GM21423 (cell line): ENCODE data around the gene SERPINI2.

ENCODE experiments used
- ATAC-seq: cut with Tn5 transposase; IDR thresholded peaks from one replicate; pipeline ENCODE4 v1.9.1; 2021; ENCODE audit warnings: mild to moderate bottlenecking, moderate library complexity; ENCODE audit not compliant: unreplicated experiment

SERPINI2 gene

DNA sequence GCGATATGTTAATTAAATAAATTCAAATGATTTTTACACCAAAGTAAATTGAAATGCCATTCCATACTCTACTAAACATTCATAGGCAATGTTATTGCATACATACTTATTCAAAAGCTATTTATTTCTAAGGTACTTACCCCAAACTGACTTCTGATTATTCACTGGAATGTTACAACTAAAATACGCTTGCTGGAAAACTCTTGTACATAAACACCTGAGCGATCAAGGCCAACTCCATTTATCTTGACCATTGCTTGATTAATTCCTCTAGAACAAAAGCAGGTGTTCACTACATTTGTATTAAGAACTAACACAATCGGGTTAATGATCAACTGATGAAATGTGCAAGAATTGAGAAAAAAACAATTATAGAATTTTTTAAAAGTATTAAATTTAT, at the start of gene SERPINI2:
TSS of gene SERPINI2 (minus strand) at position 180 of the 400 bp plus-strand sequence. CDS start 2,208 bp downstream, outside the sequence.
- no peak for ATAC-seq

GRCh38 chr3:167521006-167521355, 47.1 kb upstream of the SERPINI2 start:
- no peak for ATAC-seq

DNA sequence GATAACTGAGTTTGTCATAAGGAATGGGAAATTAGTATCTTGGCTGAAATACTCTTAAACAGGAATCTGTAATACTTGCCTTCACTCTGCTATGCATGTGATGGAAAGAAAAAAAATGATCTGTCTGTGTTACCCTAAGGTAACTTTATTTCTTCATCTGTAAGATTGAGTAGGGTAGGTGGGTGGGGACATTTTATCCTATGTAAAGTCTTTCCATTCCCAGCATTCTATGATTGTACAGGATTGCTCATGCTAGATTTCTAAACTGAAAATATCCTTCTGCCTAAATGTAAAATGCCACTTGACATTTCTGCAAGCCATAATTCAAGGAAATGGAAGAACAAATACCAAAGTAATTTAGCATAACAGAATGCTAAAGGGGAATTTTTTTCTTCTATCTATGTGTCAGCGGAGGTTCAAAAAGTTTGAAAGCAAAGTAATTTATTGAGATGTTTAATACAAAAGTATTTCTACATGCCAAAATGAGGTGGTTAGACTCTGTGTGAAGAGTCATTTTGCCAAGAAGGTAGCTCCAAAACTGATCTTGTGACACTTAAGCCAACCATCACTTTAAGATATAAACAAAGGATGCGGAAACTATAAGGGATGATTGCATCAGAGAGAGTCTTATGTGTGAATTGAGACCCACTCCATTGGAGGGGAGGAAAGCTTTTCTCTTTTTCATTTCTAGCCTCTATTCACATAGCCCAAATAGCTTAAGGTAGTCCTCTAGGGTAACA, 46.6 kb upstream of the SERPINI2 start:
- ATAC-seq, result no peak

DNA sequence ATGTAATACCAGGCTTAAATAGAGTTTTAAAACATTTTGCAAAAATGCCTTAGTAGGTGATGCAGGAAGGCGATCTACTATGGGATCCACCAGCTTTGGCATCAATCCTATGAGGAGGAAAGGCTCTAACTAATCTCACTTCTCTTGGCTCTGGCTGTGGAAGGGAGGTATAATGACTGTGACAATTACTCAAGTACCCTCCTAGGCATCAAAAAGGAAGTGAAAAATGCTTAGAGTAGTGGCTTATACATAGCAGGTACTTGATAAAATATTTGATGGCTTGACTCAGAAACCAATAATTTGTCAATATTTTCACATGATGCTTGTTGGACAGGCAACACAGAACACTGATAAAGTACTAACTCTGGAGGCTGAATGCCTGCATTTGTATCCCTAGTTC, 34.1 kb upstream of the SERPINI2 start:
- ATAC-seq, result no peak

- no peak for ATAC-seq
These were observed 28.6 kb upstream of the SERPINI2 start for GRCh38 chr3:167502401-167502800.

- ATAC-seq, result no peak
These were observed 28.1 kb upstream of the SERPINI2 start for GRCh38 chr3:167501941-167502340.

DNA sequence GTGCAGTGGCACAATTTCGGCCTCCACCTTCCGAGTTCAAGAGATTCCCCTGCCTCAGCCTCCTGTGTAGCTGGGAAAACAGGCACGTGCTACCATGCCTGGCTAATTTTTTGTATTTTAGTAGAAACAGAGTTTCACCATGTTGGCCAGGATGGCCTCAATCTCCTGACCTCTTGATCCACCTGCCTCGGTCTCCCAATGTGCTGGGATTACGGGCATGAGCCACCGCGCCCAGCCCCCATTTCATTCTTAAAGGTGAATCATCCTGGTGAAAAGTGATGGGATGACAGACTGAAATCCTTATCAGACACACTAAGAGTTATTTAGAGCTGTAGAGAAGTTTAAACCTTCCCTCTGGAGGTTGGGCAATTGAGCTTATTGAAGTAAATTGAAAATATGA, 24.1 kb upstream of the SERPINI2 start:
- ATAC-seq, result no peak

DNA sequence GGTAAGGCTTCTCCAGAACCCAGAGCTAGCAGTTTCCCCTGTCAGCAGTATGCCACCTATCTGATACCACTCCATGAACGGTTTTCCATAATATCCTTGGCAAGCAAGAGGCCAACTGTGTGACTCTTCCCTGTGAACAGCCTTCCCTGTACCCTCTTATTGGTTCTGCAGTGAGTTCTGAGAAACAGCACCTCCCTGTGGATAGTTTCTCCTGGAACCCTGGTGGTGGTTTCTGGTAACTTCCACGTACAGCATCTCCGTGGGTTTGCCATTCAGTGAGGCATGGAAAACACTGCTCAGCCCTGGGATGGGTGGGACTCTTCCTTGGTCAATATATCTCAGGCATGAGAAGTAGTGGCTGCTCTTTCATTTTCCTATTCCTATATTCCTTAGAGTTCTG, 19.4 kb upstream of the SERPINI2 start:
- ATAC-seq, result no peak

DNA sequence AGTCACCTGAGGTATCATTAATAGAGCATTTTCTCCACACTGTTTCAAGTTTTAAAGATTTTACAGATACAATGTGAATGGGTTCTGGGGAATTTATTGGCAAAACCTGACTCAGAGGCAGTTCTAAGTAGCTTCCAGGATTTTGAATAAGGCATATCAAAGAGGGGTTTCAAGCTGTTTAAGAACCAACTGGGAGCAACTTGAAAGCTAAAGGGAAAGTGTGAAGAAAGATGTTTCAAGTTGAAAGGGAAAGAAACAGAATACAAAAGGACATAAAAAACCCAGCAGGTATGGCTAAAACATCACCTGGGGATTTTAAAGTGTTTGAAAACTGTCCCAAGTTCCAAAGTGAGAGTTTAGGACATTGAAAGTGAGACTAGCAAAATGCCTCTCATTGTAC, 17.8 kb upstream of the SERPINI2 start:
- ATAC-seq, result no peak

DNA sequence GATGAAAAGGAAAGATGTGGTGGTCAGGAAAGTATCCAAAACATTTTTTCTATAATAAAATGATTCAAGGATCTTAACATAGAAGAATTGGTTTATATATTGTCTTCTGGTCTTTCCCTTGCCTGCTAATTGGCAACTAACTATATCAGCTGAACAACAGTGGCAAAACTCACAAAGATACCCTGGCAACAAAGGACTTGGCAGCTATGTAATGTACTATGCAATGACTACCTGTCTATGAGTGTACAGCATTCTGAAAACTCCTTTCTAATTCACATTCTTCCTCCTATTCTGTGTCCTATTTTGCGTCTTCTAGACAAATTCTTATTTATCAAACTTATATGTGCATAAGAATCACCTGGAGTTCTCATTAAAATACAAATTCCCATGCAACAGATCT, 15.7 kb upstream of the SERPINI2 start:
- ATAC-seq, result no peak

GRCh38 chr3:167487556-167487955, 13.7 kb upstream of the SERPINI2 start:
- ATAC-seq, result no peak

DNA sequence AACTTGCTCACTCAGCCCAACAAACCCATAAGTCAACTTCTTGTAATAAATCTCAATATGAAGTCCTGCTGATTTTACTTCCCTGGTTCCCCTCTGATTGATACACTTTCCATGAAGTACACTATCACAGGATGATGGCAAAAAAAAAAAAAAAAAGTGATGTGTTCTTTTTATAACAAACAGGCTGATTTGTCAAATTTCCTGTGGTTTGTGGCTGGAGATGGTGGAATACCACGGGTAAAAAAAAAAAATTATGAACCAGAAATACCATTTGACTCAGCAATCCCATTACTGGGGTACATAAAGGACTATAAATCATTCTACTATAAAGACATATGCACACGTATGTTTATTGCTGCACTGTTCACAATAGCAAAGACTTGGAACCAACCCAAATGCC, 10.7 kb upstream of the SERPINI2 start:
- no peak for ATAC-seq

DNA sequence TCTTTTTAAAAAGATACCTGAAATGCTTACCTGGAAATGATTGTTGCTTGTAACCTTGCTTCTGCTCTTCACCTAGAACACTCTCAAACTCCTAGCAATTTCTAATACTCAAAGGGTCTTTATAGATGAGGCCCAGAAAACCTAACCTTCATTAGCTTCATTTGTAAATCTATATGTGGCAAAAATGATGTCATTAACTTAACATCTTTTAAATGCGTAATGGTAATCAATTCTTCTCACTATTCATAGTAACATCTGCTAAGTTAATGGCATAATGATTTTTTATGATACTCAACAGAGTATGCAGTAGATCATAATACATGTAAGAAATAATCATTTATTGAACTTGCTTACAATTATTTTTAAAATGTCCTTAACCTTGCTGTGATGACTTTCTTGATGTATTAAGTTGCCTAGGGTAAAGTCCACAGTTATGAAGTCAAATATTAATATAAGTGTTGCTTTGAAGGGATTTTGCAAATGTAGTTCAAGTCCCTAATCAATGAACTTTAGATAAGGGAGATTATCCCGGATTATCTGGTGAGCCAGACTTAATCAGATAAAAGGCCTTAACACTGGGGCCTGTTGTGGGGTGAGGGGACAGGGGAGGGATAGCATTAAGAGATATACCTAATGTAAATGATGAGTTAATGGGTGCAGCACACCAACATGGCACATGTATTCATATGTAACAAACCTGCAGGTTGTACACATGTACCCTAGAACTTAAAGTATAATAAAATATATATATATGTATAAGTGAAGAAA, 10.1 kb upstream of the SERPINI2 start:
- no peak for ATAC-seq

DNA sequence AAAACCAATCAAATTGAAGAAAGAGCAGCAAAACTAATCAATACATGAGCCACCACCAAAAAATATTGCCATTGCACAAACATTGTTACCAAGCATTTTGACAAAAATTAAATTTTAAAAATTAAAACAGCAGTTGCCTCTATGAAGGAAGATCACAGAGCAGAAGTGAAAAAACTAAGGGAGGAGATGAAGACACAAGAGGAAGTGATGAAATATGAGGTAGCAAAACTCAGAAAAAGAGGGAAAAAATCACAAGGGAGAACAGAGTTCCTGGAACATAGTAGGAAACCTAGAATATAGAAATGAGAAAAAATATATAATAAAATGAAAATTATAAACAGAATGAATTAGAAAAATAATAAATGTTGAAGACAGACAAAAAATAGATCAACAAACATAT, 7.3 kb upstream of the SERPINI2 start:
- no peak for ATAC-seq

DNA sequence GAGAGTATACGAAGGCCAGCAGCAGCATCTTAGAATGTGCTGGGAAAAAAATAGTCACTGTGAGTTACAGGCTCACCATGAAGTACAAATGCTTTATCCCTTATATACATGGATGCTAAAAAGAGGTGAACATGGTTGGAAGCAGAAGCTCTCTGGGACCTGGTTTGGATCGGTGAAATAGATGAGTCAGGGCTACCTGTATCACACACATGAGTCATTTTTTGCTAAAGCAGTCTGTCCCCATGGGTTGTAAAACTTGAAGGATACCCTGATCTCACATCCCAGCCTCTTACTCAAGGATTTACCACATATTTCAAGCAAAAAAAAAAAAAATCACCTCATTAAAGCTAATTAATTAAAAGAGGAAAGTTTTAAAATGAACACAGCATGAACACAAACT, 6.9 kb upstream of the SERPINI2 start:
- no peak for ATAC-seq

DNA sequence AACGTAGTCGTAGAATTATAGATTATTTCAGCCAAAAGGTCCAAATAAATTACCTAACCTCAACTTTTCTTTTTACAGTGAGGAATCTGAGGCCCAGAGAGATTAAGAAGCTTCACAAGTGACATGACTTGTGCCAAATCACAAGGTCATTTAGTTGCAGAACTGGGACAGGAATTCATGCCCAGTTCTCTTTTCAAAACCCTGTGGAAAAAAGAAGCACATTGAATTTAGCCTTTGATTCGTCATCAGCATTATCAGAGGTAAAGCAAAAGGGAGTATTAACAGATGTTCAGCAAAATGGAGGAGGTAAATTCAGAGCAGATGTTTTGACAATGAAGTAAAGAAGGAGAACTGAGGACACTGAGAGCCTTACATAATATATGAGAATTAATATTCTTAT, 4.5 kb downstream of the SERPINI2 start:
- no peak for ATAC-seq

GRCh38 chr3:167467848-167468611, 5.8 kb downstream of the SERPINI2 start:
- ATAC-seq, result no peak

DNA sequence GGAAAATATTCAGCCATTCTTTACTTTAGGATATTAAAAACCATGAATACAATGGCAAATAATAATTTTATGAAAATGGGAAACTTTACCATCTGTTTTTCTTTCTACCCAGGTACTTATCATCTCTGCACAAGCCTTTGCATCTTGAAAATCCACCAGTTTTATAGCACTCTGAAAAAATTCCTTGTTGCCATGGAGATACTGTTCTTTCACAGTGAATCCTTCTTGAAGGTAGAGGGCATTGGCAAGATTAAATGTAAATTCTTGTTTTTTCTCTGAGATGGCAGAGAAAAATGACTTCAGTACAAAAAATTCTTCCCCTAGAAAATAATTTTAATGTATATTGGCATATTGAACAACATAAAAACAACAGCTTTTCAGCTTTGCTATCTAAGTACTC, 6.9 kb downstream of the SERPINI2 start:
- no peak for ATAC-seq

- no peak for ATAC-seq
These were observed 17.6 kb downstream of the SERPINI2 start for GRCh38 chr3:167456157-167456799.

- ATAC-seq, result no peak
These were observed 20.0 kb downstream of the SERPINI2 start for GRCh38 chr3:167453815-167454214.

DNA sequence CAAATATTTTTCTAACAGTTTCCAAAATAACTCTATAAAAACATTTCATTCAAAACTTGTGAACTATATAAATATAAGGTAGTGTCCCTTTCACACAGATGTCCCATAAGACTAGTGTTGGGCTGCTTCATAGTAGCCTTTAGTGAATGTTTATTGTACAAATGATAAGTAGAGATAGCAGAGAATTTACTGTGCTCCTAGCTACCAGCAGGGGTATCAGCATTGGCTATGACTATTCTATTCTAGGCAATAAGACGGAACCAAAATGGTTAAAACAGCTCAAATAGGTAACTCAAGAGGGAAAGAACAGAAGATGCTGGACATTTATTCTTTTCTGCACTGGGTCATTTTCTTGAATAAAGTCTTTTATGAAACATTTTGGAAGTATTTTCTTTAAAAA, 22.6 kb downstream of the SERPINI2 start:
- ATAC-seq, result no peak
